ENCODE data around the gene OR4E1.
"Not testable (repeated sequence)": the region's sequence is repeated elsewhere in the genome, so short reads cannot be mapped to it uniquely, and the experiment has no call there.

The OR4E1 gene, protein sequence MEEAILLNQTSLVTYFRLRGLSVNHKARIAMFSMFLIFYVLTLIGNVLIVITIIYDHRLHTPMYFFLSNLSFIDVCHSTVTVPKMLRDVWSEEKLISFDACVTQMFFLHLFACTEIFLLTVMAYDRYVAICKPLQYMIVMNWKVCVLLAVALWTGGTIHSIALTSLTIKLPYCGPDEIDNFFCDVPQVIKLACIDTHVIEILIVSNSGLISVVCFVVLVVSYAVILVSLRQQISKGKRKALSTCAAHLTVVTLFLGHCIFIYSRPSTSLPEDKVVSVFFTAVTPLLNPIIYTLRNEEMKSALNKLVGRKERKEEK

DNA sequence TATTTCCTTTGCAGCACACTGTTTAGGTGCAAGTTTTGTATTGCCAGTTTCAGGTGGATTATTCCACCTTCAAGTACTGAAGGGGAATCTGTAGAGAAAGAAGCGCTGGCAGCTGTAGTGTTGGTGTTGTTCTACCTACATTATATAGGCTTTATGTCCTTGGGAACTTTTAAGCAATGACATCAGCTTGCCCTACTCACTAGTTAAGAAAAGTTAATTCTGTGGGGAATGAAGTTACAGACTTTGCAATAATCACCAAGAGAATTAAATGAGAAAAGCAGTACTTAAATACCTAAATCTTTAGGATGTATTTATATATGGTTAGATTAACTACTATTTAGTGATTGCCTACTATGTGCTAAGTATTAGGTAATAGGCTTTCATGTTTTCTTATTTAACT is at the start of gene OR4E1:
TSS of gene OR4E1 (minus strand) at position 101 of the 400 bp plus-strand sequence. CDS start 2,883 bp downstream, outside the sequence.
- DNase-seq: no peak

GRCh38 chr14:21721504-21721903 is 47.9 kb upstream of the OR4E1 start:
- DNase-seq: no peak

DNA sequence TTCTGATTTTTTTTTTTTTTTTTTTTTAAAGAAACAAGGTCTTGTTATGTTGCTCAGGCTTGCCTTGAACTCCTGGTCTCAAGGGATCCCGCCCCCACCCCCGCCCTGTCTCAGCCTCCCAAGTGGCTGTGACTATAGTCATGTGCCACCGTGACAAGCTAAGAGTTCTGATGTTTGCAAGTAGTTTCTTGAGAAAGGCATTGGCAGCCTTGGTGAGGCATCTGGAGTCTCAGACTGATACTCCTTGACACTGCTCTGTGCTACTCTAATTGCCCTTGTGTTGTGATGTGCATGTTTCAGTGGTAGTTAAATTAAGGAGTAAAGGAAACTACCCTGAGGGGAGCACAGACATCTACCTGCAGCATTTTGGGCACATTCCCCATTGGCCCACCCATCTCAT is 46.2 kb upstream of the OR4E1 start:
- DNase-seq: no peak

- no peak for DNase-seq
Measured at GRCh38 chr14:21714318-21714929, 40.8 kb upstream of the OR4E1 start.

GRCh38 chr14:21712036-21712435 is 38.4 kb upstream of the OR4E1 start:
- no peak for DNase-seq

- DNase-seq: peak; percentile 9
Measured at GRCh38 chr14:21711360-21711961, 37.8 kb upstream of the OR4E1 start.

DNA sequence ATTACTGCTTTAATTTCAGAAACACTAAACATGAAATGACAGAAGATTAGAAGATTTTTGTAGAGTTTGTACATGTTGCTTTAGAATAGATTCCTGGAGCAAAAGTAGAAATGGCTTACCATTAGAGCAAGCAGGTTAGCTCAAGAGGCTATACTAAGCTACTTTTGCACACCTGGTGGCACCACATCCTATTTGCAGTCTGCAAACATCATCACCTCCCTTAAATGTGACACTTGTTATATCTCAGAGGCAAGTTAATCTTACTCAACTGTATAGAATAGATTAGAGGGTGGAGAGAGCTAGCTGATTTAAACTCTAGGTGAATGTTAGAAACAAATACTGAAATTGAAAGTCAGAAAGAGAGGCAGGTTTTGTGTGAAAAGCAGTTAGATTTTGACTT is 30.7 kb upstream of the OR4E1 start:
- no peak for DNase-seq

DNA sequence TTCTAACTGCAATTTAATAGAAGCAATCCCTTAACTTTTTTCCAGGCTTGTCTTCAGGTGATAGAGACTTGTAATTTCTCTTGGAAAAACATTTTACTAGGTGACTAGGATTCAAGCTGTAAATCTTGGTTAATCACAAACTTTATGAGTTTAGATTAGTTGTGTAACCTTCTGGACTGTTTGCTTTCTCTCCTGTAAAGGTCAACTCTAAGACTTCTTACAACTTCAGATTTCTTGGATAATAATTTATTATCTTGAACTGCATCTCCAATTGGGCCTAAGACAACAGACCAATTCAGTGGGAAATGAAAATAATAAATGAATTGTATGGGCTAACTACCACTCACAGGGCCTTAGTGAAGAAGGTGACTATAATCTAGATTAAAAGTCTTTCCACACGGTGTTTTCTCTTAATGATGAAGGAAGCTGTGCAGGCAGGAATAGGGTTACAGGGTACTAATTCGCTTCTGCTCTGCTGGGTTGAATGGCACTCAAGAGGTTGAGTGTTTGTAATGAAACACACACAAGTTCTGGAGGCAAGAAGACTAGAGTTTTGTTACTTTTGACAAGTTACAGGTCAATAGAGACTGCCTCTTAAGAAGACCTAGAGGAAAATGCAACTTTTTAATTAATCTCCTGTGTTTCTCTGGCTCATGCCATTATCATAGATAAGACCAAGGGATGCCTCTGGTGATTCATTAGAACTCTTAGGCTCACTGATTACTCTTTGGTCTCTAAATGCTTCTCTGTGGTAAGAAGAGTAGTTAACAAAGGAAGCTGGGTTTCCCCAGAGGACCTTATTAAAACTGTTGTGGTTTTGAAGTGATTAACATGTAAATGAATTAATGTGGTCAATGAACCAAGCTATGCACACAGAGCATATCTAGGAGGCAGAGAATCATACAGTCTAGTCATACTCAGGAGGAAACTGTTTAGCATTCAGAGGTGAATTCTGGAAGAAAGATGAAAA is 30.0 kb upstream of the OR4E1 start:
- no peak for DNase-seq

DNA sequence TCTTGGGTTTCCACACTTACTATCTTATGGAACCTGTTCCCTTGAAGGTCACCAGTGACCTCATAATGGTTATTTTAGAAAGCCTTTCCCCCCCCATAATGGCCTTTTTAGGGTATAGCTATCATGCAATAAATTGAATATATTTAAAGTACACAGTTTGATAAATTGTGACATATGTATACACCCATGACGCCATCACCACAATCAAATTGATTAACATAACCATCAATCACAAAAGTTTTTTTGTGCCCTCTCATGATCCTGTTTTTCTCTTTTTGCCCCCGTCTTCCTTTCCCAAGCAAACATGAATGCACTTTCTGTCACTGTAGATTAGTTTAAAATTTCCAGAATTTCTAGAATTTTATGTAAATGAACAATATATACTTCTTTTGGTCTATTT is 28.7 kb upstream of the OR4E1 start:
- no peak for DNase-seq

DNA sequence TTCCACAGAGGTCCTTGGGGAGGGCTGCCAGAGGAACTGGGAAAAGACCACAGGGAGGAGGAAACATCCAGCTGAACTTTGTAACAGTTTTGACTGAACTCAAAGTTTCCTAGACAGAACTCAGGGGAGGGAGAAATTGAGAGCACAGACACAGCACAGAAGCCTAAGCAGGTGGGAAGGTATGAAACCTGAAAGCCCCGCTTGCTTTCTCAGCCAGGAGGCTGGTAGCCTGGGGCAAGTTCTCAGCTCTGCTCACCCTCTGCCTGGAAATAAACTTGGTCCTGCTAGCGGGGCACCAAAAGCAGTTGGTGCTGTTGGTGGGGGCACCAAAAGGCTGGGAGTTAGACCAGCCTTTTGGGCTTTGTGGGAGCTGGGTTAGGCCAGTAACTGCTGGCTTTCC is 25.9 kb upstream of the OR4E1 start:
- no peak for DNase-seq

- not testable (repeated sequence) for DNase-seq
Measured at GRCh38 chr14:21698538-21698937, 24.9 kb upstream of the OR4E1 start.

- DNase-seq: not testable (repeated sequence)
Measured at GRCh38 chr14:21697662-21698061, 24.0 kb upstream of the OR4E1 start.

- no peak for DNase-seq
Measured at GRCh38 chr14:21694425-21694824, 20.8 kb upstream of the OR4E1 start.

DNA sequence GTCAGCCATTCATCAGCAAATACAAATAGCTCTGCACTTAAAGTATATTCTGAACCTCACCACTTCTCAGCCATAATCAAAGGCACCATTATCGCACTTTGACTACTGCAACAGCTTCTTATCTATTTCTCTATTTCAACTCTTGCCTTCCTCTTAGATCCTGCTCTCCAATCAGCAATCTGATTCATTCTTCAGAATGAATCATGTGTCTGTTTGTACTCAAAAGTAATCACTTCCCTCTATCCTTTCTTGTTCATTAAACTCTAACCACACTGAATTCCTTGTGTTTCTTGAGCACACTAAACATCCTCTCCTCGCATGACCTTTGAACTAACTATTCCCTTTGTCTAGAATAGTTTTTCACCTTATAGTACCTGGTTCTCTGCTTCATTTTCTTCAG is 12.8 kb upstream of the OR4E1 start:
- DNase-seq: no peak

- DNase-seq: peak; percentile 20
Measured at GRCh38 chr14:21680072-21680471, 6.5 kb upstream of the OR4E1 start.

- no peak for DNase-seq
Measured at GRCh38 chr14:21675566-21675965, 1.9 kb upstream of the OR4E1 start.

- no peak for DNase-seq
Measured at GRCh38 chr14:21672116-21672515, 1.5 kb downstream of the OR4E1 start.

DNA sequence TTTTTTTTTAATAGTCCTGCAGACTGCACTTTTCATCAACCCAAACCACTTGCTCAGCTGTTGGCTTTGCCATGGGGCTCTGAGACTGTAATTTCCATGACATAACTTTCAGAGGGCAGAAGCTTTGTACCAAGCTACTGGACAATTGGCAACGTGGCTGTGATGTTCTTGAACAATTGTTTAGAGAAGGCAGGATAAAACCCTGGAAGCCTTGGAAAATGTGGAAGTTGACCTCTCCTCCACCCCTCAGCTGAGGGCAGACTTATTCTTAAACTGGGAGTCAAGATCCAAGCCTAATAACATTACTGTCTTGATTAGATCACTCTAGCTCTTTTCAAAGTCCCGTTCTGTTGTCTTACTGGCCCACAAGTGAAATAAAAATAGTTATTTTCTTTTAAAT is 2.2 kb downstream of the OR4E1 start:
- no peak for DNase-seq

DNA sequence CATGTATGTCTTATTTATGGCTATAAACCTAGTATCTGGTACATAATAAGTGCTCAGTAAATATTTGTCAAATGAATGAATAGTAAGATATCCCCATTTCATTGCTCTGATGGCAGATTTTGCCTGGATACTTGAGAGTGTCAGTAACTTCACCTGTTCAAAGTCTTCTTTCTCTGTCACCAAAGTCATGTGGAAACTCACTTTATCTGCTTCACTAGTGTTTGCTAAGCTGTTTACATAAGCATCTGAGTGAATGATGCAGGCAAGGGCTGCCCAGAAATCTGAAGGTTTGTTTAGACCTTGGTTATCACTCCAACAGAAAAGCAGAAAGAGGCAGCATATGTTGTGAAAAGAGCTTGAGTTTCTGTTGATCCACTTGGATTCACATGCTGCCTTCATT is 4.3 kb downstream of the OR4E1 start:
- DNase-seq: no peak

- DNase-seq: peak; percentile 9
Measured at GRCh38 chr14:21668377-21668776, 5.2 kb downstream of the OR4E1 start.

DNA sequence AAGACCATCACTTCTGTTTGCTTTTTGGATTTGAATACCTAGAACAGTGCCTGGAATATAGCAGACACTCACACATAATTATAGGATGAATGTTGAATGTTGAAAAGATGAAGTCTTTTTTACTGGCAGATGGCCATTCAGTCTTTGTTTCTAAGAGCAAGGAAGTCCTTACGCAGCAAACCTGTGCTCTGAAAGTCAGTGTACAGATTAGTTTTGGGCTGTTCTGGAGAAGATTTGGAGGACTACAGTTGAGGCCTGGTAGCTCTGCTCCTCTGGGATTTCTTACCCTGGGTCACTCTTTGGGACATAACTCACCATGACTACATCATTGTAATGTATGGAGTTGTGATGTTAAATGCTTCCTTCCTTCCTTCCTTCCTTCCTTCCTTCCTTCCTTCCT is 16.6 kb downstream of the OR4E1 start:
- DNase-seq: no peak

- no peak for DNase-seq
Measured at GRCh38 chr14:21654215-21654614, 19.4 kb downstream of the OR4E1 start.

DNA sequence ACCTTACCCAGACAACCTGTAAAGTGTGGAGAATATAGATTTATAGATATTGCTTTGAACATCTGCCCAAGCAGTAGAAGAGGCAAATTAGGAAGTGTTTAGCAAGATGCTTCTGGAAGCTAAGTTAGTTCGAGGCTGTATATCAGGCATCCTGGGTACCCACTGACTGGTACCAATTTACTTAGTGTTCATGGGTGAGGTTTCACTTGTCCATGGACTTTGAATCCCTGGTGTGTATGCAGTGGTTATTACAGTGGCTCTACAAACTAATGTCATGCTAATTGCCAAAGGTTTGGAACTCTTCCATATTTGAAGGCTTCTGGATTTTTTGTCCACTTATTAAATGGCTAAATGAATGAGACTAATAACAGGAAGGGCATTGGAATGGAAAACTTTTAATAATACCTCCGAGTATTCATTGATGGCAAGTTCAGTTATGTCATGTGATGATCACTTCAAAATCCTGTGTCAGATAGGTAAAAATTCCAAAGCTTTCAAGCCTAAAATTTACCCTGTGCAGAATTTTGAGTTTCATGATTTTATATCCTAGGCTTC is 20.2 kb downstream of the OR4E1 start, which contains the start of gene OR4E2:
TSS of gene OR4E2 (plus strand) at position 505 of the 555 bp plus-strand sequence. CDS start 11,248 bp downstream, outside the sequence.
- DNase-seq: no peak

Measured in fibroblast of upper back skin (primary cell).